ENCODE data around the gene MROH7. TPM values are rescaled to one million over a fixed set of nuclear protein-coding genes. Genes with fewer than 3 reads are reported as not detected.

MROH7 gene
- total RNA-seq, 4 donors from 2014 or later = 5.7 to 25.2 (median 13.3) TPM

GRCh38 chr1:54686155-54686554 lies 44.6 kb downstream of the MROH7 start:
- Histone ChIP-seq H3K27me3 (no peaks in the 10 kb centered on the region), H3K4me1 (no peaks in the 10 kb centered on the region), H3K9me3 (no peaks in the 10 kb centered on the region), H3K4me3 (no peak overlapping the region), H3K27ac (no peak overlapping the region), H3K36me3 (peaks cover 0 to 41% of the 10 kb centered on the region in 2 donors)
- no peak for ATAC-seq
- no peak for TF ChIP-seq POLR2AphosphoS5 (IDR thresholded peaks at IDR 0.05)
- TF ChIP-seq EP300 (IDR thresholded peaks at IDR 0.05) = no peak
- TF ChIP-seq POLR2A (IDR thresholded peaks at IDR 0.05) = no peak
- TF ChIP-seq, protein P1, sequence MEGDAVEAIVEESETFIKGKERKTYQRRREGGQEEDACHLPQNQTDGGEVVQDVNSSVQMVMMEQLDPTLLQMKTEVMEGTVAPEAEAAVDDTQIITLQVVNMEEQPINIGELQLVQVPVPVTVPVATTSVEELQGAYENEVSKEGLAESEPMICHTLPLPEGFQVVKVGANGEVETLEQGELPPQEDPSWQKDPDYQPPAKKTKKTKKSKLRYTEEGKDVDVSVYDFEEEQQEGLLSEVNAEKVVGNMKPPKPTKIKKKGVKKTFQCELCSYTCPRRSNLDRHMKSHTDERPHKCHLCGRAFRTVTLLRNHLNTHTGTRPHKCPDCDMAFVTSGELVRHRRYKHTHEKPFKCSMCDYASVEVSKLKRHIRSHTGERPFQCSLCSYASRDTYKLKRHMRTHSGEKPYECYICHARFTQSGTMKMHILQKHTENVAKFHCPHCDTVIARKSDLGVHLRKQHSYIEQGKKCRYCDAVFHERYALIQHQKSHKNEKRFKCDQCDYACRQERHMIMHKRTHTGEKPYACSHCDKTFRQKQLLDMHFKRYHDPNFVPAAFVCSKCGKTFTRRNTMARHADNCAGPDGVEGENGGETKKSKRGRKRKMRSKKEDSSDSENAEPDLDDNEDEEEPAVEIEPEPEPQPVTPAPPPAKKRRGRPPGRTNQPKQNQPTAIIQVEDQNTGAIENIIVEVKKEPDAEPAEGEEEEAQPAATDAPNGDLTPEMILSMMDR (IDR thresholded peaks at IDR 0.05) = no peak
- 50% methylated on average over 2 of the region's 11 CpGs; no CpG with 5 or more reads in 1 of the 2 donors for WGBS, 2 donors (ENCODE audit: low coverage in 1 of 2)

- Histone ChIP-seq H3K27ac (no peak overlapping the region), H3K27me3 (no peaks in the 10 kb centered on the region), H3K9me3 (no peaks in the 10 kb centered on the region), H3K36me3 (peaks cover 0 to 48% of the 10 kb centered on the region in 2 donors), H3K4me1 (no peaks in the 10 kb centered on the region), H3K4me3 (no peak overlapping the region)
- ATAC-seq = no peak
- WGBS, 2 donors (ENCODE audit: low coverage in 1 of 2) = 80 to 93% methylated on average over 1 to 3 of the region's 8 CpGs
- TF ChIP-seq POLR2AphosphoS5 (IDR thresholded peaks at IDR 0.05) (no peak), EP300 (IDR thresholded peaks at IDR 0.05) (no peak), POLR2A (IDR thresholded peaks at IDR 0.05) (no peak)
- TF ChIP-seq, protein P1 (IDR thresholded peaks at IDR 0.05) = no peak
Observed at GRCh38 chr1:54694771-54695170, 53.2 kb downstream of the MROH7 start.

GRCh38 chr1:54695221-54695620 lies 53.6 kb downstream of the MROH7 start:
- Histone ChIP-seq H3K27ac (no peak overlapping the region), H3K4me1 (no peaks in the 10 kb centered on the region), H3K4me3 (no peak overlapping the region), H3K36me3 (peaks cover 0 to 52% of the 10 kb centered on the region in 2 donors), H3K27me3 (no peaks in the 10 kb centered on the region), H3K9me3 (no peaks in the 10 kb centered on the region)
- TF ChIP-seq, protein P1 (IDR thresholded peaks at IDR 0.05) = no peak
- no peak for TF ChIP-seq POLR2A (IDR thresholded peaks at IDR 0.05)
- TF ChIP-seq POLR2AphosphoS5 (IDR thresholded peaks at IDR 0.05) = no peak
- TF ChIP-seq EP300 (IDR thresholded peaks at IDR 0.05) = no peak
- no peak for ATAC-seq
- WGBS, 2 donors (ENCODE audit: low coverage in 1 of 2) = 70 to 84% methylated on average over 4 to 14 of the region's 15 CpGs

DNA sequence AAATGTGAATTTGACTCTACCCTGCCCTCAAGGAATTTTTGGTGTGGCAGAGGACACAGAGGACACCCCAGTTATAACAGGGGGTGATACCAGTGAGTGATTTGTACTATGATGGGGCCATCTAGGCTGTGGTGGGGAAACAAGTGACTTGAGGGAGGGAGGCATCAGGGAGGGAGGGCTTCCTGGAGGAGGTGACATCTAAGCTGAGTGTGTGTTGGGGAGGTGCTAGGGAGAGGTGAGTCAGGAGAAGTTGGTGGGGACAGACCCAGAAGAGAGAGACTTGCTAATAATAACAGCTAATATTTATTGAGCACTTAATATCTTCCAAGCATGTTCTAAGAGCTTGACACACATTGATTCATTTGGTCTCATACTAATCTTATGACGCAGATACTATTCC lies 54.2 kb downstream of the MROH7 start:
- Histone ChIP-seq H3K27me3 (no peaks in the 10 kb centered on the region), H3K4me3 (no peak overlapping the region), H3K4me1 (no peaks in the 10 kb centered on the region), H3K27ac (no peak overlapping the region), H3K36me3 (peaks cover 0 to 57% of the 10 kb centered on the region in 2 donors), H3K9me3 (no peaks in the 10 kb centered on the region)
- TF ChIP-seq POLR2AphosphoS5 (IDR thresholded peaks at IDR 0.05) = no peak
- ATAC-seq = no peak
- WGBS, 2 donors (ENCODE audit: low coverage in 1 of 2) = 71 to 90% methylated on average over 1 of the region's 1 CpG

- ATAC-seq = no peak
- TF ChIP-seq POLR2AphosphoS5 (IDR thresholded peaks at IDR 0.05) = no peak
- TF ChIP-seq EP300 (IDR thresholded peaks at IDR 0.05) = no peak
- no peak for TF ChIP-seq POLR2A (IDR thresholded peaks at IDR 0.05)
- TF ChIP-seq, protein P1 (IDR thresholded peaks at IDR 0.05) = no peak
- 76% methylated on average over 3 of the region's 3 CpGs for WGBS, 2 donors (ENCODE audit: low coverage in 1 of 2)
Observed at GRCh38 chr1:54696262-54696661, 54.7 kb downstream of the MROH7 start.

More at GRCh38 chr1:54696262-54696661, 54.7 kb downstream of the MROH7 start:
- no peaks in the 10 kb centered on the region for H3K4me1 ChIP-seq
- no peaks in the 10 kb centered on the region for H3K9me3 ChIP-seq
- no peak overlapping the region for H3K27ac ChIP-seq
- H3K4me3 ChIP-seq = no peak overlapping the region
- peaks cover 0 to 62% of the 10 kb centered on the region in 2 donors for H3K36me3 ChIP-seq
- H3K27me3 ChIP-seq = no peaks in the 10 kb centered on the region
